ENCODE data around the gene ZW10. TPM values are rescaled to one million over a fixed set of nuclear protein-coding genes. Genes with fewer than 3 reads are reported as not detected.
"Not testable (repeated sequence)": the region's sequence is repeated elsewhere in the genome, so short reads cannot be mapped to it uniquely, and the experiment has no call there.

ZW10 gene
- total RNA-seq, 2 donors from 2014 or later: 7.9 TPM

- H3K4me3 ChIP-seq: peak overlapping the region; percentile 73 to 84
- peak overlapping the region; percentile 80 to 89 for H3K27ac ChIP-seq
- no peaks in the 10 kb centered on the region for H3K27me3 ChIP-seq
- no peak for TF ChIP-seq CTCF (IDR thresholded peaks at IDR 0.05)
- H3K9me3 ChIP-seq: no peaks in the 10 kb centered on the region
- peaks cover 4% of the 10 kb centered on the region for H3K36me3 ChIP-seq
- peaks cover 0 to 18% of the 10 kb centered on the region in 2 donors for H3K4me1 ChIP-seq
- DNase-seq (ENCODE audit: low spot score): no peak
These were observed 438 bp downstream of the ZW10 start for GRCh38 chr11:113773092-113773415.

GRCh38 chr11:113771964-113772363 is 1.5 kb downstream of the ZW10 start:
- no peak overlapping the region for H3K4me3 ChIP-seq
- TF ChIP-seq CTCF (IDR thresholded peaks at IDR 0.05): no peak

GRCh38 chr11:113764527-113765219 is 8.8 kb downstream of the ZW10 start:
- no peak for DNase-seq (ENCODE audit: low spot score)
- no peak for TF ChIP-seq CTCF (IDR thresholded peaks at IDR 0.05)

More at GRCh38 chr11:113771964-113772363, 1.5 kb downstream of the ZW10 start:
- H3K27me3 ChIP-seq: no peaks in the 10 kb centered on the region
- H3K36me3 ChIP-seq: peaks cover 8% of the 10 kb centered on the region
- no peak overlapping the region for H3K27ac ChIP-seq
- H3K9me3 ChIP-seq: no peaks in the 10 kb centered on the region
- H3K4me1 ChIP-seq: peaks cover 0 to 14% of the 10 kb centered on the region in 2 donors
- no peak for DNase-seq (ENCODE audit: low spot score)

GRCh38 chr11:113763040-113763439 is 10.5 kb downstream of the ZW10 start:
- not testable (repeated sequence) for H3K27me3 ChIP-seq; H3K27ac ChIP-seq; H3K4me3 ChIP-seq; H3K9me3 ChIP-seq; DNase-seq (ENCODE audit: low spot score); H3K4me1 ChIP-seq
- H3K36me3 ChIP-seq: peaks cover 33% of the 10 kb centered on the region

More at GRCh38 chr11:113764527-113765219, 8.8 kb downstream of the ZW10 start:
- no peak overlapping the region for H3K4me3 ChIP-seq
- H3K36me3 ChIP-seq: peaks cover 20% of the 10 kb centered on the region
- no peak overlapping the region for H3K27ac ChIP-seq
- no peaks in the 10 kb centered on the region for H3K9me3 ChIP-seq
- H3K27me3 ChIP-seq: no peaks in the 10 kb centered on the region
- H3K4me1 ChIP-seq: no peaks in the 10 kb centered on the region

GRCh38 chr11:113760241-113760640 is 13.3 kb downstream of the ZW10 start:
- peaks cover 47% of the 10 kb centered on the region for H3K36me3 ChIP-seq
- H3K4me1 ChIP-seq: no peaks in the 10 kb centered on the region
- H3K27ac ChIP-seq: no peak overlapping the region
- H3K4me3 ChIP-seq: no peak overlapping the region
- no peak for TF ChIP-seq CTCF (IDR thresholded peaks at IDR 0.05)
- no peak for DNase-seq (ENCODE audit: low spot score)
- H3K9me3 ChIP-seq: no peaks in the 10 kb centered on the region
- no peaks in the 10 kb centered on the region for H3K27me3 ChIP-seq

GRCh38 chr11:113752932-113753331 is 20.6 kb downstream of the ZW10 start:
- H3K9me3 ChIP-seq: no peaks in the 10 kb centered on the region

More at GRCh38 chr11:113752932-113753331, 20.6 kb downstream of the ZW10 start:
- Histone ChIP-seq H3K36me3 (peaks cover 49% of the 10 kb centered on the region), H3K27ac (no peak overlapping the region), H3K27me3 (no peaks in the 10 kb centered on the region), H3K4me3 (no peak overlapping the region), H3K4me1 (no peaks in the 10 kb centered on the region)
- no peak for DNase-seq (ENCODE audit: low spot score)
- TF ChIP-seq CTCF (IDR thresholded peaks at IDR 0.05): no peak
